ENCODE data around the gene KRT6A.

DNA sequence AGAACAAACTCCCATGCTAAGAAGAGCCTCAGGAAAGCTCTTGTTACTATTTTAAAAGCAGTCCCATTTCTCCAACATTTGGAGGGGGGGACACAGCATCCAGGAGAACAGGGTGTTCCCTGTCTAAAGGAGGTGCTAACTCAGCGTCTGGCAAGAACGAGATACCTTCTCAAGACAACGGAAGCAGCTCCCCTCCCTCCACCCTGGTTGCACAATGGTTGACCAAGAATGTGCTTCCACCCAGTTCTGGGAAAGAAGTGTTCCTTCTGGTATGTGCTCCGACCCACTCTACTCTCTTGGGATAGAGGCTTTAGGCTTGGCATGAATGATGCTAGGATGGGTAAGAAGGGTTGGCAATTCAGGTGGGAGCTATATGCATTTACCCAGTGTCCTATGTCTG, 1.5 kb upstream of the KRT6A start:
- TF ChIP-seq, protein P1, sequence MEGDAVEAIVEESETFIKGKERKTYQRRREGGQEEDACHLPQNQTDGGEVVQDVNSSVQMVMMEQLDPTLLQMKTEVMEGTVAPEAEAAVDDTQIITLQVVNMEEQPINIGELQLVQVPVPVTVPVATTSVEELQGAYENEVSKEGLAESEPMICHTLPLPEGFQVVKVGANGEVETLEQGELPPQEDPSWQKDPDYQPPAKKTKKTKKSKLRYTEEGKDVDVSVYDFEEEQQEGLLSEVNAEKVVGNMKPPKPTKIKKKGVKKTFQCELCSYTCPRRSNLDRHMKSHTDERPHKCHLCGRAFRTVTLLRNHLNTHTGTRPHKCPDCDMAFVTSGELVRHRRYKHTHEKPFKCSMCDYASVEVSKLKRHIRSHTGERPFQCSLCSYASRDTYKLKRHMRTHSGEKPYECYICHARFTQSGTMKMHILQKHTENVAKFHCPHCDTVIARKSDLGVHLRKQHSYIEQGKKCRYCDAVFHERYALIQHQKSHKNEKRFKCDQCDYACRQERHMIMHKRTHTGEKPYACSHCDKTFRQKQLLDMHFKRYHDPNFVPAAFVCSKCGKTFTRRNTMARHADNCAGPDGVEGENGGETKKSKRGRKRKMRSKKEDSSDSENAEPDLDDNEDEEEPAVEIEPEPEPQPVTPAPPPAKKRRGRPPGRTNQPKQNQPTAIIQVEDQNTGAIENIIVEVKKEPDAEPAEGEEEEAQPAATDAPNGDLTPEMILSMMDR (conservative IDR thresholded peaks at IDR 0.05; ENCODE audit: low read length): no peak
- no peak for TF ChIP-seq EZH2phosphoT487 (IDR thresholded peaks at IDR 0.05; ENCODE audit: borderline replicate concordance)
